Stomach (tissue), 4 donors: ENCODE results near the gene TSHR.

Experiments used
- CTCF ChIP-seq, 7 experiments: fragments of 450-650 bp in 4 of 7; fragments of 200-600 bp in 3 of 7; sonication (generic) in 3 of 7; IDR thresholded peaks; one replicate each; pipeline ENCODE4 v1.5.1; 2016 to 2019; ENCODE audit warnings: antibody characterized with exemption in 7 of 7, control low read depth in 2 of 7, mild to moderate bottlenecking in 1 of 7
- EP300 ChIP-seq: sonication (generic); formaldehyde crosslinking; IDR thresholded peaks from one replicate; pipeline ENCODE4 v1.6.1; 2017; ENCODE audit warnings: antibody characterized with exemption

DNA sequence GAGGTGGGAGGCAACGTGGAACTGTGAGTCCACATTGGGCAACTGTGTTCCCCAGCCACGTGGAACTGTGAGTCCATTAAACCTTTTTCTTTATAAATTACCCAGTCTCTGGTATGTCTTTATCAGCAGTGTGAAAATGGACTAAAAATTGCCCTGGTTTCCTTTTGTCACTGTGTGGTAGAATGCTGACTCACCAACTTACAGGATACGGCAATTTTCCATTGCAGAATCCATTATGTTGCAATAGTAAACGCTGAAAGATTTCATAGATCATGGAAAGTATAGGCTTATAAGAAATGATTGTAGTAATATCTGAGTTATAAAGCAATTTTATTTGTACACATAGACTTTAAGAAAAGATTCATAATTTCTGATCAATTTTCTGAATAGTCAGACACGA lies 172.4 kb downstream of the TSHR start:
- TF ChIP-seq CTCF (IDR thresholded peaks at IDR 0.05) (no peak), EP300 (no peak)
